Thymus (tissue), 11 donors: ENCODE data around the gene TBX4. TPM values are rescaled to one million over a fixed set of nuclear protein-coding genes. Genes with fewer than 3 reads are reported as not detected.

Experiments
- DNase-seq, 9 donors: peaks; one replicate each; pipeline ENCODE4 v3.0.0-alpha.2; 2013; ENCODE audit warnings: low spot score in 9 of 9, low read depth in 6 of 9, missing footprints in 1 of 9
- H3K27ac ChIP-seq, 2 donors: one replicate each; pipeline ENCODE4 v1.5.1; 2013; ENCODE audit warnings: control low read depth in 1 of 2, low read depth in 1 of 2, low read length in 1 of 2, mild to moderate bottlenecking in 1 of 2, moderate library complexity in 1 of 2
- H3K27me3 ChIP-seq, 2 donors: one replicate each; pipeline ENCODE4 v1.5.1; 2013; ENCODE audit warnings: low read length in 1 of 2; ENCODE audit not compliant: control insufficient read depth in 2 of 2, insufficient read depth in 1 of 2
- H3K36me3 ChIP-seq, 2 donors: one replicate each; pipeline ENCODE4 v1.5.1; 2013; ENCODE audit warnings: low read length in 1 of 2, mild to moderate bottlenecking in 1 of 2, moderate library complexity in 1 of 2; ENCODE audit not compliant: control insufficient read depth in 2 of 2, insufficient read depth in 2 of 2
- H3K4me1 ChIP-seq, 2 donors: one replicate each; pipeline ENCODE4 v1.5.1; 2013; ENCODE audit warnings: low read length in 2 of 2; ENCODE audit not compliant: control insufficient read depth in 2 of 2, insufficient read depth in 2 of 2
- H3K4me3 ChIP-seq, 2 donors: one replicate each; pipeline ENCODE4 v1.5.1; 2013; ENCODE audit warnings: low read length in 2 of 2, control low read depth in 1 of 2, mild to moderate bottlenecking in 1 of 2
- H3K9me3 ChIP-seq, 2 donors: one replicate each; pipeline ENCODE4 v1.5.1; 2013; ENCODE audit warnings: low read length in 1 of 2, mild to moderate bottlenecking in 1 of 2; ENCODE audit not compliant: control insufficient read depth in 2 of 2, insufficient read depth in 1 of 2
- WGBS: extraction: QIAGEN DNeasy Blood & Tissue Kit; methylation state at CpG from one replicate; pipeline ENCODE4 v1.1.7; 2013; 5-methylcytosine and 5-hydroxymethylcytosine counted together
- polyA plus RNA-seq: library from polyadenylated mRNA; stranded (reverse); fragments of 200-250 nt; gene quantifications from one replicate; pipeline ENCODE4 v1.2.3, GENCODE V29; 2013
- total RNA-seq: library from RNA; stranded (reverse); fragments of 120-200 nt; gene quantifications from one replicate; pipeline ENCODE4 v1.2.4, GENCODE V29; 2013
- donor health status: healthy.

The TBX4 gene
- total and polyA plus RNA-seq, 2 donors, result 0.11 to 0.14 TPM

DNA sequence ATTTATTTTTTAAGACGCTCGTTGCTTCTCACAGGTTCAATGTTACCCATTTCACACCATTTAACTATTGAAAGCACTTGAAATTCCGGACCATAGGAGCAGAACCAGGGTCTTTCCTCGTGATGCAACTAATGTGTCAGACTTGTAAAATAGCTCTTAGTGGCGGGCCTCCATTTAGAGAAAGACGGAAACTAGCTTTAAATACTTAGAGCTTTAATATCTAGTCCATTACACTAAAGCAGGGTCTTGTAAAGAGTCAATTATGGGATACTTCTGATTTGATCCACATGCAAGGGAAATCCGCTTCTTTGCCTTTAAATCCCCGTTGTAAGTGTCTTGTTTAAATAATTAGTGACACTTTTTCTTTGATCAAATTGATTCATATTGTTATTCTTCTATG lies 82.2 kb downstream of the TBX4 start:
- DNase-seq, result no peak
- WGBS, result 96% methylated on average over 8 of the region's 8 CpGs

More for the DNA sequence above, 82.2 kb downstream of the TBX4 start:
- Histone ChIP-seq H3K36me3 (no peaks in the 10 kb centered on the region), H3K27me3 (no peaks in the 10 kb centered on the region), H3K27ac (no peak overlapping the region), H3K4me1 (no peaks in the 10 kb centered on the region), H3K9me3 (no peaks in the 10 kb centered on the region), H3K4me3 (no peak overlapping the region)

Other genes starting within 250 kb of the TBX4 start
- 2.1 TPM for gene TBX2, start 52.6 kb upstream of the TBX4 start, total RNA-seq
- gene TBX2, start 52.6 kb upstream of the TBX4 start, polyA plus RNA-seq, result 3.2 TPM
- 0.19 TPM for gene NACA2, start 138.8 kb downstream of the TBX4 start, total RNA-seq
- 0.43 TPM for gene NACA2, start 138.8 kb downstream of the TBX4 start, polyA plus RNA-seq